HCT116 (cell line): ENCODE measurements around the gene RAPSN. TPM values are rescaled to one million over a fixed set of nuclear protein-coding genes. Genes with fewer than 3 reads are reported as not detected.

Experiments
- ATAC-seq: fragments of 200-7000 bp; cut with Tn5 transposase; 2 replicates; pipeline ENCODE4 v1.9.1; 2020; ENCODE audit warnings: mild to moderate bottlenecking, moderate library complexity
- BruUV-seq: library from RNA; stranded (reverse); fragments of 400-500 nt; replicated peaks from 2 replicates; lab custom pipeline; 2021; lab: Mats Ljungman, UMichigan
- CTCF ChIA-PET: fragments of 300-600 bp; sonication (Branson Sonifier 250); formaldehyde crosslinking; loops from one replicate; lab custom pipeline; 2021; ENCODE audit warnings: antibody characterized with exemption; lab: Charles Lee
- POLR2A ChIA-PET: fragments of 300-600, 350-600 bp; sonication (Branson Sonifier 250); formaldehyde crosslinking; loops from one replicate; lab custom pipeline; 2021; ENCODE audit warnings: antibody characterized with exemption; lab: Charles Lee
- RAD21 ChIA-PET, 2 experiments: fragments of 300-600 bp; sonication (Branson Sonifier 250); formaldehyde crosslinking; loops; one replicate each; lab custom pipeline; 2023; ENCODE audit warnings: low total read pairs in 2 of 2; ENCODE audit not compliant: uncharacterized antibody in 2 of 2, unreplicated experiment in 2 of 2, low non-redundant PET in 1 of 2; lab: Charles Lee
- DNase-seq: peaks from one replicate; pipeline ENCODE4 v3.0.0-alpha.2; 2010; ENCODE audit warnings: low read depth, low spot score
- H2AFZ ChIP-seq: fragments of 200-600 bp; shearing (Covaris generic), sonication (generic); 2 replicates; pipeline ENCODE4 v1.6.1; 2017; ENCODE audit warnings: low read depth, mixed run types, mixed read lengths, antibody characterized with exemption, low read length; ENCODE audit not compliant: poor library complexity, severe bottlenecking
- H3K27ac ChIP-seq: 2 replicates; pipeline ENCODE4 v1.5.1; 2012; ENCODE audit warnings: low read depth, low read length
- H3K27me3 ChIP-seq: fragments of 200-600 bp; sonication (generic); 2 replicates; pipeline ENCODE4 v1.6.1; 2016; ENCODE audit warnings: mixed run types, low read length, mixed read lengths; ENCODE audit not compliant: insufficient read depth
- H3K36me3 ChIP-seq, 2 experiments: fragments of 200-500 bp in 1 of 2; fragments of 200-600 bp in 1 of 2; sonication (Bioruptor generic) in 1 of 2; sonication (generic) in 1 of 2; 2 replicates each; pipeline versions ENCODE4 v1.5.1 to v1.6.1; 2014 to 2016; ENCODE audit warnings: low read length in 2 of 2, inconsistent platforms in 1 of 2, mixed read lengths in 1 of 2, mixed run types in 1 of 2; ENCODE audit not compliant: insufficient read depth in 2 of 2, control insufficient read depth in 1 of 2
- H3K4me1 ChIP-seq, 2 experiments: fragments of 200-600 bp in 1 of 2; sonication (generic) in 1 of 2; 2 replicates each; pipeline versions ENCODE4 v1.5.1 to v1.6.1; 2012 to 2017; ENCODE audit warnings: low read length in 2 of 2, inconsistent platforms in 1 of 2, mild to moderate bottlenecking in 1 of 2, mixed read lengths in 1 of 2, mixed run types in 1 of 2, moderate library complexity in 1 of 2; ENCODE audit not compliant: insufficient read depth in 2 of 2, control insufficient read depth in 1 of 2
- H3K4me2 ChIP-seq: fragments of 200-600 bp; sonication (generic); 2 replicates; pipeline ENCODE4 v1.6.1; 2017; ENCODE audit warnings: mixed run types, low read length, mixed read lengths
- H3K4me3 ChIP-seq, 2 experiments: fragments of 200-600 bp in 1 of 2; sonication (generic) in 1 of 2; replicated peaks in 1 of 2; 2 replicates each; pipeline ENCODE4 v1.5.1; 2011 to 2016; ENCODE audit warnings: low read length in 2 of 2, control low read depth in 1 of 2, low read depth in 1 of 2, mild to moderate bottlenecking in 1 of 2, mixed read lengths in 1 of 2, mixed run types in 1 of 2
- H3K79me2 ChIP-seq: fragments of 200-600 bp; sonication (generic); 2 replicates; pipeline ENCODE4 v1.6.1; 2017; ENCODE audit warnings: mild to moderate bottlenecking, mixed run types, low read length, moderate library complexity, mixed read lengths; ENCODE audit not compliant: insufficient read depth
- H3K9ac ChIP-seq: fragments of 200-600 bp; sonication (generic); 2 replicates; pipeline ENCODE4 v1.6.1; 2016; ENCODE audit warnings: low read length, mixed read lengths
- H3K9me2 ChIP-seq: fragments of 200-600 bp; sonication (generic), shearing (Covaris generic); 2 replicates; pipeline ENCODE4 v1.6.1; 2017; ENCODE audit warnings: mixed run types, mild to moderate bottlenecking, moderate library complexity; ENCODE audit not compliant: insufficient read depth
- H3K9me3 ChIP-seq, 2 experiments: fragments of 200-500 bp in 1 of 2; fragments of 200-600 bp in 1 of 2; sonication (Bioruptor generic) in 1 of 2; sonication (generic) in 1 of 2; 2 replicates each; pipeline ENCODE4 v1.6.1; 2014 to 2017; ENCODE audit warnings: low read length in 2 of 2, mixed read lengths in 2 of 2, inconsistent platforms in 1 of 2, low read depth in 1 of 2, mild to moderate bottlenecking in 1 of 2, mixed run types in 1 of 2, moderate library complexity in 1 of 2; ENCODE audit not compliant: control insufficient read depth in 1 of 2, insufficient read depth in 1 of 2
- H4K20me1 ChIP-seq: fragments of 200-600 bp; sonication (generic), shearing (Covaris generic); 2 replicates; pipeline ENCODE4 v1.6.1; 2017; ENCODE audit warnings: mixed run types, mild to moderate bottlenecking, moderate library complexity; ENCODE audit not compliant: insufficient read depth
- ZFX ChIP-seq: fragments of 450-650 bp; IDR thresholded peaks from 2 replicates; pipeline ENCODE4 v1.6.1; 2017
- intact Hi-C: fragments of 100-400 bp; cut with micrococcal nuclease; formaldehyde crosslinking; loops from 2 replicates; pipeline ENCODE4 v1.10.0; 2022
- total RNA-seq: library from RNA; stranded (reverse); gene quantifications from one replicate; pipeline ENCODE4 v1.2.1, GENCODE V29; 2021; ENCODE audit not compliant: unreplicated experiment
- TF ChIP-seq, protein P1 (sequence below): IDR thresholded peaks from 2 replicates; pipeline ENCODE4 v1.6.1; 2012; ENCODE audit warnings: low read depth

RAPSN gene
- total RNA-seq, 1 experiment from 2014 or later: 0.57 TPM

DNA sequence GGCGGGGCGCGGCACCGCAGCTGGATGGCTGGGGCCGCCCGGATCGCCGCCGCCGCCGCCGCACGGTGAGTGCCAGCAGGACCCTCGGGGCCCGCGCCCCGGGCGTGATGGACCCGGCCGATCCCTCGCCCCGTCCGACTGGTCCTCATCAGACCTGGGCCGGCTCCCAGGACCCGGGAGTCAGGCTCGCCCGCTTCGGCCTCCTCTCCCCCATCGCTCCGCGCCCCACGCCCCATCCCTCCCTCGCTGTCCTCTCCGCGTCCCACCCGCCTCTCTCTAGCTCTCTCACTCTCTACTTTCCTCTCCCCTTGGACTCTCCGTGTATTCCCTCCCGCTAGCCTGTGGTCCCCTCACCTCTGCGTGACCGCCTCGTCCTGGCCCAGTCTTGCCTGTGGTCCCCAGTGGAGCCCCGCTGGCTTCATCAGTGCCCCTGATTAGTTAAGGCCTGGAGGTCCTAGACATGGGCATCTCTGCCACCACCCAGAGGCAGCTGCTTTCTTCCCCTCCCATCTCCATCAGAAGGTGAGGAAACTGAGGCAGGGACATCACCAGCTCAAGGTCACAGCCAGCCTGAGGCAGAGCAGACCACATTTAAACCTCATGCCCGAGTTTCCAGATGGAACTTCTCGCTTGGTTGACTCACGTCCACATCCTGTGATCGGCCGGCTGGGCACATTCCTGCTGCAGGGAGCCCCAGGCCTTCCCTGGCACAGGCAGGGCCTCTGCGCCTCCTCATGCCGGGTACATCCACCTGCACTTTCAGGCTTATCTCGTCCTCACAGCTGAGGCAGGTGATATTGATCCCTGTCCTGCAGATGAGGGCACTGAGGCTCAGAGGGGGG is 40.1 kb downstream of the RAPSN start:
- no peaks in the 10 kb centered on the region for H3K9me2 ChIP-seq
- peak overlapping the region; percentile 88 for H3K4me2 ChIP-seq
- ChIA-PET POLR2A (interaction anchor here (1.5 kb wide), 1 partner anchor 34 kb away, joined by 5 read pairs; no protein-coding TSS in a partner anchor), CTCF (interaction anchor here (1.4 kb wide), 1 partner anchor 34 kb away, joined by 4 read pairs; no protein-coding TSS in a partner anchor), RAD21 (no interaction called here)
- peaks cover 25 to 30% of the 10 kb centered on the region in 2 experiments for H3K4me1 ChIP-seq
- DNase-seq (no peak), ATAC-seq (peak; percentile 15)
- H3K36me3 ChIP-seq: no peaks in the 10 kb centered on the region
- TF ChIP-seq ZFX: peak; percentile 34; the same call in 1 of the 2 replicates
- TF ChIP-seq, protein P1, sequence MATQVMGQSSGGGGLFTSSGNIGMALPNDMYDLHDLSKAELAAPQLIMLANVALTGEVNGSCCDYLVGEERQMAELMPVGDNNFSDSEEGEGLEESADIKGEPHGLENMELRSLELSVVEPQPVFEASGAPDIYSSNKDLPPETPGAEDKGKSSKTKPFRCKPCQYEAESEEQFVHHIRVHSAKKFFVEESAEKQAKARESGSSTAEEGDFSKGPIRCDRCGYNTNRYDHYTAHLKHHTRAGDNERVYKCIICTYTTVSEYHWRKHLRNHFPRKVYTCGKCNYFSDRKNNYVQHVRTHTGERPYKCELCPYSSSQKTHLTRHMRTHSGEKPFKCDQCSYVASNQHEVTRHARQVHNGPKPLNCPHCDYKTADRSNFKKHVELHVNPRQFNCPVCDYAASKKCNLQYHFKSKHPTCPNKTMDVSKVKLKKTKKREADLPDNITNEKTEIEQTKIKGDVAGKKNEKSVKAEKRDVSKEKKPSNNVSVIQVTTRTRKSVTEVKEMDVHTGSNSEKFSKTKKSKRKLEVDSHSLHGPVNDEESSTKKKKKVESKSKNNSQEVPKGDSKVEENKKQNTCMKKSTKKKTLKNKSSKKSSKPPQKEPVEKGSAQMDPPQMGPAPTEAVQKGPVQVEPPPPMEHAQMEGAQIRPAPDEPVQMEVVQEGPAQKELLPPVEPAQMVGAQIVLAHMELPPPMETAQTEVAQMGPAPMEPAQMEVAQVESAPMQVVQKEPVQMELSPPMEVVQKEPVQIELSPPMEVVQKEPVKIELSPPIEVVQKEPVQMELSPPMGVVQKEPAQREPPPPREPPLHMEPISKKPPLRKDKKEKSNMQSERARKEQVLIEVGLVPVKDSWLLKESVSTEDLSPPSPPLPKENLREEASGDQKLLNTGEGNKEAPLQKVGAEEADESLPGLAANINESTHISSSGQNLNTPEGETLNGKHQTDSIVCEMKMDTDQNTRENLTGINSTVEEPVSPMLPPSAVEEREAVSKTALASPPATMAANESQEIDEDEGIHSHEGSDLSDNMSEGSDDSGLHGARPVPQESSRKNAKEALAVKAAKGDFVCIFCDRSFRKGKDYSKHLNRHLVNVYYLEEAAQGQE: no peak
- no peak overlapping the region for H2AFZ ChIP-seq
- peak overlapping the region; percentile 78 to 87 for H3K4me3 ChIP-seq
- H4K20me1 ChIP-seq: no peaks in the 10 kb centered on the region
- H3K9me3 ChIP-seq: no peaks in the 10 kb centered on the region
- H3K9ac ChIP-seq: peak overlapping the region; percentile 73
- peak overlapping the region; percentile 98 for H3K27ac ChIP-seq
- peaks cover 7% of the 10 kb centered on the region; the same call in 1 of the 2 replicates for H3K79me2 ChIP-seq
- intact Hi-C loops: loop anchor here (1.0 to 2.0 kb wide), 2 partner anchors 35 to 138 kb away; partner anchors contain the start of gene MADD
- TSS peak; percentile 54 for BruUV-seq
- H3K27me3 ChIP-seq: no peaks in the 10 kb centered on the region
